AG04450 (cell line): Measurements from ENCODE around the gene SMYD5. TPM values are rescaled to one million over a fixed set of nuclear protein-coding genes. Genes with fewer than 3 reads are reported as not detected.
"Not testable (repeated sequence)": the region's sequence is repeated elsewhere in the genome, so short reads cannot be mapped to it uniquely, and the experiment has no call there.

Experiments
- CTCF ChIA-PET: fragments of 300-600, 350-600 bp; formaldehyde crosslinking; extraction: SDS; loops from one replicate; lab custom pipeline; 2022; ENCODE audit warnings: antibody characterized with exemption, inconsistent platforms; lab: Charles Lee
- POLR2A ChIA-PET: fragments of 350-600 bp; formaldehyde crosslinking; extraction: SDS; loops from one replicate; lab custom pipeline; 2021; ENCODE audit warnings: antibody characterized with exemption, inconsistent platforms; lab: Yijun Ruan, JAX
- DNase-seq: peaks from one replicate; pipeline ENCODE4 v3.0.0-alpha.2; 2011; ENCODE audit warnings: low read depth, low spot score
- H3K27ac ChIP-seq: one replicate; pipeline ENCODE4 v1.5.1; 2012; ENCODE audit warnings: low read depth, low read length, control low read depth
- H3K27me3 ChIP-seq: one replicate; pipeline ENCODE4 v1.6.0; 2012; ENCODE audit warnings: low read length; ENCODE audit not compliant: control insufficient read depth, insufficient read depth
- H3K4me3 ChIP-seq: 2 replicates; pipeline ENCODE4 v1.5.1; 2011; ENCODE audit warnings: mild to moderate bottlenecking, low read depth, low read length, control low read depth
- H3K9me3 ChIP-seq: 2 replicates; pipeline ENCODE4 v1.5.1; 2012; ENCODE audit warnings: low read length; ENCODE audit not compliant: control insufficient read depth, insufficient read depth
- CTCF ChIP-seq: IDR thresholded peaks from 2 replicates; pipeline ENCODE4 v1.5.1; 2011; ENCODE audit warnings: low read depth, low read length, control low read depth, inconsistent platforms
- polyA plus RNA-seq: library from polyadenylated mRNA; depleted of rRNA; stranded (reverse); fragments of >200 nt; gene quantifications from 2 replicates; pipeline ENCODE4 v1.2.3, GENCODE V29; 2011

SMYD5 gene
- polyA plus RNA-seq, 1 experiment: 10.4 TPM

- H3K9me3 ChIP-seq: no peaks in the 10 kb centered on the region
- POLR2A ChIA-PET: interaction anchor here (0.6 kb wide), 1 partner anchor 1733 kb away, joined by 3 read pairs; no protein-coding TSS in a partner anchor
- CTCF ChIA-PET: interaction anchor here (2.1 kb wide), 1 partner anchor 10 kb away, joined by 17 read pairs; no protein-coding TSS in a partner anchor
- no peak overlapping the region for H3K4me3 ChIP-seq
- H3K27ac ChIP-seq: no peak overlapping the region
- no peak for DNase-seq
- H3K27me3 ChIP-seq: peaks cover 49% of the 10 kb centered on the region
- no peak for TF ChIP-seq CTCF
Measured at GRCh38 chr2:73187549-73187948, 26.5 kb upstream of the SMYD5 start.

- Histone ChIP-seq H3K27ac (no peak overlapping the region), H3K4me3 (no peak overlapping the region), H3K27me3 (peaks cover 37% of the 10 kb centered on the region), H3K9me3 (peaks cover 6% of the 10 kb centered on the region; the same call in 1 of the 2 replicates)
- ChIA-PET CTCF (interaction anchor here (0.6 kb wide), 1 partner anchor 227 kb away, joined by 4 read pairs; no protein-coding TSS in a partner anchor), POLR2A (no interaction called here)
- no peak for TF ChIP-seq CTCF
- no peak for DNase-seq
Measured at GRCh38 chr2:73197579-73197978, 16.5 kb upstream of the SMYD5 start.

GRCh38 chr2:73200281-73200680 lies 13.8 kb upstream of the SMYD5 start:
- POLR2A ChIA-PET, H3K27ac ChIP-seq, H3K9me3 ChIP-seq, DNase-seq, H3K4me3 ChIP-seq: not testable (repeated sequence)
- peaks cover 54% of the 10 kb centered on the region for H3K27me3 ChIP-seq
- CTCF ChIA-PET: interaction anchor here (0.6 to 3.1 kb wide), 3 partner anchors 13 to 438 kb away, joined by 6 to 13 read pairs (median 11); no protein-coding TSS in a partner anchor

GRCh38 chr2:73202156-73203054 lies 11.6 kb upstream of the SMYD5 start, which contains the start of gene NOTO:
Gene NOTO (plus strand): TSS chr2:73202574. CDS start chr2:73202667, 93 bp downstream.
- ChIA-PET CTCF (interaction anchor here (1.0 to 3.1 kb wide), 3 partner anchors 10 to 46 kb away, joined by 3 to 13 read pairs (median 5); no protein-coding TSS in a partner anchor), POLR2A (interaction anchor here (0.6 kb wide), 1 partner anchor 1114 kb away, joined by 3 read pairs; no protein-coding TSS in a partner anchor)
- Histone ChIP-seq H3K27me3 (peaks cover 49% of the 10 kb centered on the region), H3K9me3 (peaks cover 9% of the 10 kb centered on the region; the same call in 1 of the 2 replicates), H3K4me3 (0 out of 2 replicates have a peak within 1 kb of the TSS, but pooled peaks have one; percentile 7), H3K27ac (no peak within 1 kb of the TSS)
- DNase-seq: no peak
- no peak for TF ChIP-seq CTCF

GRCh38 chr2:73203055-73203681 lies 10.9 kb upstream of the SMYD5 start:
- H3K9me3 ChIP-seq: peaks cover 9% of the 10 kb centered on the region; the same call in 1 of the 2 replicates
- H3K4me3 ChIP-seq: no peak overlapping the region
- ChIA-PET CTCF (interaction anchor here (1.0 to 3.1 kb wide), 2 partner anchors 9 to 26 kb away, joined by 7 to 13 read pairs; no protein-coding TSS in a partner anchor), POLR2A (interaction anchor here (1.0 kb wide), 1 partner anchor 9 kb away, joined by 3 read pairs; no protein-coding TSS in a partner anchor)
- DNase-seq: no peak
- no peak for TF ChIP-seq CTCF
- H3K27me3 ChIP-seq: peaks cover 46% of the 10 kb centered on the region
- no peak overlapping the region for H3K27ac ChIP-seq
